Measurements from ENCODE around the gene ADAT3.

DNA sequence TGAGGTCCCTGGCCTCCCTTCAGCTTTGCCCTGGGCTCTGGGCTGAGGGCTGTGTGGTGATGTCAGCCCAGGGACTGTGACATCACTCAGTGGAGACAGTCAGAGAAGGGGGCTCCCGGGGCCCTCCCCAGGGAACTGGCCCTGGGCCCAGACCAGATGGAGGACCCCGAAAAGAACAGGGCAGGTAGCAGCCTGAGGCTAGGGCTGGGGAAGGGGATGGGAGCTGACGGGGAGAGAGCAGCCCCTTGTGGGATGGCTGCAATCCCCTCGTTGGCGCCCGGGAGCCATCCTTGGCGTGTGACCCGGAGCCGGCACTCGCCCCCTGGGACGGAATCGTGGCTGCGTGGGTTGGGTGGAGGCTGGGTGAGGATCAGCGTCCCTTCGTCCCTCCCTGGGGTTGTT is 49.3 kb downstream of the ADAT3 start:
- TF ChIP-seq, protein P1, sequence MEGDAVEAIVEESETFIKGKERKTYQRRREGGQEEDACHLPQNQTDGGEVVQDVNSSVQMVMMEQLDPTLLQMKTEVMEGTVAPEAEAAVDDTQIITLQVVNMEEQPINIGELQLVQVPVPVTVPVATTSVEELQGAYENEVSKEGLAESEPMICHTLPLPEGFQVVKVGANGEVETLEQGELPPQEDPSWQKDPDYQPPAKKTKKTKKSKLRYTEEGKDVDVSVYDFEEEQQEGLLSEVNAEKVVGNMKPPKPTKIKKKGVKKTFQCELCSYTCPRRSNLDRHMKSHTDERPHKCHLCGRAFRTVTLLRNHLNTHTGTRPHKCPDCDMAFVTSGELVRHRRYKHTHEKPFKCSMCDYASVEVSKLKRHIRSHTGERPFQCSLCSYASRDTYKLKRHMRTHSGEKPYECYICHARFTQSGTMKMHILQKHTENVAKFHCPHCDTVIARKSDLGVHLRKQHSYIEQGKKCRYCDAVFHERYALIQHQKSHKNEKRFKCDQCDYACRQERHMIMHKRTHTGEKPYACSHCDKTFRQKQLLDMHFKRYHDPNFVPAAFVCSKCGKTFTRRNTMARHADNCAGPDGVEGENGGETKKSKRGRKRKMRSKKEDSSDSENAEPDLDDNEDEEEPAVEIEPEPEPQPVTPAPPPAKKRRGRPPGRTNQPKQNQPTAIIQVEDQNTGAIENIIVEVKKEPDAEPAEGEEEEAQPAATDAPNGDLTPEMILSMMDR (IDR thresholded peaks at IDR 0.05): no peak
- TF ChIP-seq POLR2A (IDR thresholded peaks at IDR 0.05): no peak

Measured in stomach (tissue), 4 donors.